GM21825 (cell line): ENCODE results near the gene TTC34.

Experiments used
- ATAC-seq: cut with Tn5 transposase; IDR thresholded peaks from one replicate; pipeline ENCODE4 v1.9.1; 2021; ENCODE audit warnings: mild to moderate bottlenecking, moderate library complexity; ENCODE audit not compliant: unreplicated experiment

The TTC34 gene

DNA sequence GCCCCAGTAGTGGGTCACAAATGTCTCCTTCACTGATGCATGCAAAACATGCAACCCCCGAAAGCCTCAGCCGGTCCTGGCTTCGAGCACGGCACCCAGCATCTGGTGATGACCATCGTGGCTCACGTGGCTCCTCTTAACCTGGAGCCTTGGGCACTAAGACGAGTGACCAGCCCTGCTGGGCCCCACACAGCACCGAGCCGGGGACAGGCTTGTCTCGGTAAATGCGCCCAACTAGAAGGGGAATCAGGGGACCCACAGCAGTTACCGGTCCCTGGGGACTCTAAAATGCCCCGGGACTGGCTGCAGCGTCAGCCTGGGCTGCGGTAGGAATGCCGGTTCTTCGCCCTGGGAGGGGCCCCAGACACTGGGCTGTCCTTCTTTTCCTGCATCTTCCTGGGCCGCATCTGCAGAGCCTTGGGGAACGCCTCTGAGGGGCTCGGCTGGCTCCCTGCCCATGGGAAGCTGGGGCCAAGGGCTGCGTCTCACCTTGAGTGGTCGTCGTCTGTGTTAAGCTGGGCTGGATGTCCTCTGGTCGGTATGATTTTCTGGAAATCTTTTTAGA lies 13.1 kb upstream of the TTC34 start:
- no peak for ATAC-seq

DNA sequence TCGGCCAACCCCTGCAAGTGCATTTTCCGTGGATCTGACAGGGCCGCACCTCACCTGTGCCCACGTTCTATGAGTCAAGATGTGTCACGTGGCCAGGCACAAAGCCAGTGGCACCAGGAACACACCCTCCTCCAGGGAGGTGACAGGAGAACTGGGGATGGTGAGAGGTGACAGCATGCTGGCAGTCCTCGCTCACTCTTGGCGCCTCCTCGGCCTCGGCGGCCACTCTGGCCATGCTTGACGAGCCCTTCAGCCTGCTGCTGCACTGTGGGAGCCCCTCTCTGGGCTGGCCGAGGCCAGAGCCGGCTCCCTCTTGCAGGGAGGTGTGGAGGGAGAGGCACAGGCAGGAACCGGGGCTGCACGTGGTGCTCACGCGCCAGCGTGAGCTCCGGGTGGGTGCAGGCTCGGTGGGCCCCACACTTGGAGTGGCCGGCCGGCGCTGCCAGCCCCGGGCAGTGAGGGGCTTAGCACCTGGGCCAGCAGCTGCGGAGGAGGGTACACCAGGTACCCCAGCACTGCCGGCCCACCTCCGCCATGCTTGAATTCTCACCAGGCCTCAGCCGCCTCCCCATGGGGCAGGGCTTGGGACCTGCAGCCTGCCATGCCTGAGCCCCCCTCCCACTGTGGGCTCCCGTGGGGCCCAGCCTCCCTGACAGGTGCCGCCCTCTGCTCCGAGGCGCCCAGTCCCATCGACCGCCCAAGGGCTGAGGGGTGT lies 11.6 kb upstream of the TTC34 start:
- ATAC-seq: no peak

DNA sequence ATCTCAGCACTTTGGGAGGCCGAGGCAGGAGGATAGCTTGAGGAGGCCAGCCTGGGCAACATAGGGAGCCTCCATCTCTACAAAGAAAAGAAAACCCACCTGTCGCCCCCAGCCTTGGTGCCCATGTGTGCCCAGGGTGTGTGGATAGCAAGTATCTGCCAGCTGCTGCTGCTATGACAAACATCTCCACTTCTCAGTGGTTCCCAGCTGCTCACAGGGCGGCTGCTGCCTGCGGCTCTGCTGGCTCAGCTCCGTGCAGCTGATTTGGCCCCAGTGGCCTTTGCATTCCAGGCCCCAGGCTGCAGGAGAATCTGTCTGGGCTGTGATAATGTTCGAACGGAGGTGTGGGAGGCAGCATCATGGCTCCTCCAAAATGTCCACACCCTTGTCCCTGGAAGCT lies 10.6 kb upstream of the TTC34 start:
- ATAC-seq: no peak

DNA sequence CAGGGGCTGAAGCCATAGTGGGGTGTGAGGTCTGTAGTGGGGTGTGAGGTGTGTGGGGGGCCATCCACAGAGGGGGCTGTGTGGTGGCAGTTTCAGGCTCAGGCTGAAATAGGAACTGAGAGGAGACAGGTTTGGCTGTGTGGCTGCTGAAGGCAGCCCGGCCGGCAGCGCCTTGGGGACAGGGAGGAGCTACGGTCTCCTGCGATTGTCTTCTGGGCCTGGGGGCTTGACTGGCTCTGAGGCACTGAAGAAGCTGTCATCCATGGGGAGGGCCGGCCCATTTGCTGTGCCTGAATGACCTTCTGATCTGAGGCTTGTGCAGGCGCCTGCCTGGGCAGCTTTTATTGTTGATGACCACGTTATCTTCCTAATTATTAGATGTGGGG lies 10.0 kb upstream of the TTC34 start:
- ATAC-seq: no peak

DNA sequence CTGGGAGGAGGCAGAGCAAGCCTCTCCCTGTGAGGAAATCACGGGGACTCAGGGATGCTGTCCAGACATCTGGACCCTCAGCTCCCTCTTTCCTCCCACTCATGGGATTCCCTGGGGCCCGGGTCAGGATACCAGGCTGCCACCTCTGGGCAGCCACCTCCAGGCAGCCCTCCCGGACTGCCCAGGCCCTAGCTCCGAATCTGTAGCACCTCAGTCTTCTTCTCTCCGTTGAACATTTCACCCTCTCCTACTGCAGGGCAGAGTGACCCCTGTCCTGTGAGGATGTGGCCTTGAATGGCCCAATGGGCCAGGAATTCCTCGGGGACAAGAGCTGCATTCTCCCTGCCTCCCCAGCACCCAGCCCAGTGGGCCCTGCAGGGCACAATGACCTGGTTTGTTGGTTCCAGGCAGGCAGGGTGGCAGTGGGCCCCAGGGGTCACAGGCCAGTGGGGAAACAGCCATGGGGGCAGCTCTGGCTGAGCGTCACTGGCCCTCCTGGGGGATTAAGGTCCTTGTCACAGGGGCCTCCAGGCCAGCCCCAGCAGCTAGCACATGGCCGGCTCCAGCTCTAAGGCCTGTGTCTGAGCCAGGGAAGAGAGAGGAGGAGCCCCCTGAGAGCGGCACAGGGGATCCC lies 9.5 kb upstream of the TTC34 start:
- ATAC-seq: no peak

DNA sequence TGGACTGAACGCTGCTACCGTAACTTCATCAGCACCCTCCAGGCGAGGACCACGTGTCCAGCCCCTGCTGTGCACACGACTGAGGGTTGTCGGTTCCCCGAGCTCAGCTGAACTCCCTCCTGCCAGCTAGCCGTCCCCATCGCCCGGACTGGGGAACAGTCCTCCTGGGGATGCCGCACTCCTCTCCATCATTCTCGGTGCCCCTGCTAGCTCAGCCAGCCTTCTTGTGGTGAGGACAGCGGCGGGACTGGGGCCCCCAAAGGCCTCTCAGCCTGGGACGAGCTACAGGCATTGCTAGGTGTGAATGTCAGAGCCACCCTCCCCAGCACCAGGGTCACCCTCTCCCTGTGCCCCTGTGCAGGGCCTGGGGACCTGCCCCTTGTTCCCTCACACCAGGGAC lies 8.8 kb upstream of the TTC34 start:
- ATAC-seq: no peak

DNA sequence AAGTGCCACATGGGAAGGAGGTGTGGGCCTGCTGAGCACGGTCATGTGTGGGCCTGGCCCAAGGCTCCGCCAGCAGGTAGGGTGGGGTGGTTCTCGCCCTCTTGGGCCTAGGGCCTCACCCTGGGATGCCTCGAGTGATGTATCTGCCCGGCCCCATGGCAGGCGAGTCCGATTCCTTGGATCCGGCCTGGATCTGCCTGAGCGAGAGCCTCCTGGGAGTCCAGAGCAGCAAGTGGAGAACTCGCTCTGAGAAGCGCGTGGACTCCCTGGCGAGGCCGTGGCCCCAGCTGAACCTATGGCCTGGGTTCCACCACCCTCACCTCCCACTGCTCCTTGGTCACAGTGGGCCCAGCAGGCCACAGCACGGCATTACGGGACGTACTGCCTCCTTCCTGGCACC lies 8.2 kb upstream of the TTC34 start:
- no peak for ATAC-seq

DNA sequence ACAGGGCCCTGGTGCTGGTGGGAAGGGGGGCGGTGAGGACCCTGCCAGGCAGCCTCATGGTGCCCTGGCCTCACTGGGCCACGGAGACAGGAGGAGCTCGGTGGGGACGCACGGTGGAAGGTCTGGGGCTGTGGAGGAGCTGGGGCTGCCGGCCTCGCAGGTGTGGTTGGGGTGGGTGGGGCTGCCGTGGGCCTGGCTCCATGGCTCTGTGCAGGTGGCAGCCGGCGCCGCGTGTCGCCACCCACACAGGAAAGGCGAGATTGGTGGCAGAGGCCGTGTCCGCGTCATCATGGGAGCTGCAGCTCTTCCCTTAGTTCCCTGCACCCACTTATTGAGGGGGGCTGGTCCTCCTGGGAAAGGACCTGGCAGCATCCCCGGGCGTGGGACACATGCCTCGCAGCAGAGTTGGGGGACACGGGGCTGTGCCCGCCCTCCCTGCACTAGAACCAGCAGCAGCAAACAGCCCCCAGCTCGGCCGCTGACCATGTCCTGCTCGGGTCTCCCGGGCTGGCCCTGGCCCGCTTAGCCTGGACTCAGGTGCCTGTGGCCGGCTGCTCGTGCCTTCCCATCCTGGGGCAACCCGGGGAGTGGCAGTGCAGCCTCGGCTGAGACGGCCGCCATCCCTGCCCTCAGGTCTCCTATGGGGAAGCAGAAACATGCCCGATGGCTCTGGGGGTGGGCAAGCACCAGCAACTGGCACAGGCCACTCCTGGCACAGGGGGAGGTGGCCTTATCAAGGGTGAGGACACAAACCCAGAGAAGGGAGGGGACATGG lies 7.5 kb upstream of the TTC34 start:
- ATAC-seq: no peak

DNA sequence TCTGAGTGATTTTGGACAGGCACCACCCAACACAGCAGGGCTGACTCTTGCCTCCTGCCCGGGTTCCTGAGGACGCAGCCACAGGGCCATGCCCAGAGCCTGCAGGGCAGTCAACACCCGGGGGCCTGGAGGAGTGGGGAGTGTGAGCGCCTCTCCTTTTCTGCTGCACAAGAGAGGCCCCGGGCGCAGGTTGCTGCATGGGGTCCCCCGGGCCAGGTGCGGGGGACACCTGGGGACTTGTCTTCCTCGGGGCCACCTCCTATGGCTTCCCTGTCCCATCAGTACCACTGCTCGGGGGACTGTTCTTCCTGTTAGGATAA lies 6.9 kb upstream of the TTC34 start:
- ATAC-seq: no peak

DNA sequence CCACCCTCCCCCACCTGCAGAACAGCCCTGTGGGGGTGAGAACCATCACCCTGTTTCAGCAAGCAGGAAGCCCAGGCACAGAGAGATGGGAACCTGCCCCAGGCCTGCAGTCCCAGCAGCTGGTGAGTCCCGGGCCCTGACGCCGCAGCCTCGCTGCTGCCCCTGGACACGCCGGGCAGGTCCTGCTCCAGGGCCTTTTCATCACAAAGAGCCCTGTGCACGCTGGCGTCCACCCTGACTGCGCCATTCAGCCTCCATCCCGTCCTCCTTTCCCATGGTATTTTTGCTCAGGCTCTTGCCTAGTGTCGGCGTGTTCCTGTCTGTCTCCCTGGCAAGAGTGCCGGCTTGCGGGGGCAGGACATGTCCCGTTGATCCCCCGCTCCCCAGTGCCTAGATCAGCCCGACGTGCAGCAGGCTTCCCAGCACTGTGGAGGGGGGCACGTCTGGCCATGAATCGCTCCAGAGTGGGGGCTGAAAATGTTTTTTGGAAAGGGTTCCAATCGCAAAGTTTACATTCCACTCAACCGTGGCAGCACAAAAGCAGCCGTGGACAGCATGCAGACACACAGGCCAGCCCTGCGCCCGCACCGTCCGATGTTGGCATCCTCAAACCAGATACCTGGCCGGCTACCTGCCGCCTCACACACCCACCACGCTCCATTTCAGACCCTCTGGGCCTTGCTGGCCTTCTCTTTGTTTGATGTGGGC lies 6.3 kb upstream of the TTC34 start:
- no peak for ATAC-seq

DNA sequence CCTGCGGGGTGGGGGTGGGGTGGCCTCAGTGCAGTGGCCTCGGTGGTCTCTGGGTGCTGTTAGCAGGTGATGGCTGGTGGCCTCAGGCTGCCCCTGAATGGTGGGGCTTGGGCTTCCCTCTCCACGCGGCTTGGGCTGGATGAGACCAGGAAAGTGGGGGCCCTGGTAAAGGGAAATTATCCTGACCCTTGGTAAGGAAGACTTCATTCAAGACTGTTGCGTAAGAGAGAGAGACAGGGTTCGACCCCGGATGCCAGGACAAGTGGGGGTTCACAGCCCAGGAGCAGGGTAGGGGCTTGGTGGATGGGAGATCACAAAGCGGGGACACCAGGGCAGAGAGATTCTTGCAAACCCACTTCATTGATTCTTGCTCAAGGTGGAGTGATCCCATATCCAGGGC lies 5.5 kb upstream of the TTC34 start:
- ATAC-seq: no peak

DNA sequence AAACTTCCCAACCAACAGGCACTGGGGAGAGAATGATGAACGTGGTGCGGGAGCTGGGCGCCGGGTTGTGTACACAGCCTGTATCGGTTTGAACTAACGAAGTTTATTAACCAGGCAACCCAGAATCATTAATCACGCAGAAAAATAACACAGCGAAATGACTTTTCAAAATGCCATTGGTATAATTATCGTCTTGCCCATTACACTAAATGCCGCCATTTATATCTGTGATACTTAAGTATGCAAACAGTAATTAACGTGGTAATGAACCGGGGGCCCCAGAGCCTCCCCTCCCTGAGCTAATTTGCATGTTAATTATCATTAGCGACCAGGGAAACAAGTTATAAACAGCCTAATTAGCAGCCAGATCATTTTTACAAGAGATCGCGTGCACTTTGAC lies 5.1 kb upstream of the TTC34 start:
- no peak for ATAC-seq

DNA sequence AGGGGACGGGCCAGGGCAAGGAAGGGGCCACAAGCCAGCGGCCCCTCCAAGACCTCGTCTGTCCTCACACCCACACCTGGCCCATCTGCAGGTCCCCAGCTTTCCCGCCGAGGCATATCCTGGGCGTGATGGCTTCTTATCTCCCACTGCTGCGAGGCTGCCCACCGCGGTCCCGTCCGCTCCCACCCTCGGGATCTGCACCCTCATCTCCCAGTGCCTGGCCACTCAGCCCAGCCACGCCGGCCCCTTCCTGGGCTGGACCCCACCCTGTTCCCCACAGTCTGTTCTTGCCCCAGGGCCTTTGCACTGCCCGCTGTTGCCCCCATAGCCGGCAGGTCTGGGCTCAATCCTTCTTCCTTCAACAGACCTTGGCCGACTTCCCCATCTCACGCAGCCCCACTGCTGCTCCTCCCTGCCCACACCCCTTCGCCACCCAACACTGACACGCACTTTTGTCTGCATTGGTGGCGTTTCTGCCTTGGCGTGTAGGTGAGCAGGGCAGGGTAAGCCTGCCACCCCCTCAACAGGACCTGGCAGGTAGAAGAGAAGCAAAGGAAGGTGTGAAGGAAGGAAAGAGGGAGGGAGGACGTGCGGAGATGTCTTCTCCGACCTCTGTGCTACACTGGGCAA lies 4.4 kb upstream of the TTC34 start:
- no peak for ATAC-seq

DNA sequence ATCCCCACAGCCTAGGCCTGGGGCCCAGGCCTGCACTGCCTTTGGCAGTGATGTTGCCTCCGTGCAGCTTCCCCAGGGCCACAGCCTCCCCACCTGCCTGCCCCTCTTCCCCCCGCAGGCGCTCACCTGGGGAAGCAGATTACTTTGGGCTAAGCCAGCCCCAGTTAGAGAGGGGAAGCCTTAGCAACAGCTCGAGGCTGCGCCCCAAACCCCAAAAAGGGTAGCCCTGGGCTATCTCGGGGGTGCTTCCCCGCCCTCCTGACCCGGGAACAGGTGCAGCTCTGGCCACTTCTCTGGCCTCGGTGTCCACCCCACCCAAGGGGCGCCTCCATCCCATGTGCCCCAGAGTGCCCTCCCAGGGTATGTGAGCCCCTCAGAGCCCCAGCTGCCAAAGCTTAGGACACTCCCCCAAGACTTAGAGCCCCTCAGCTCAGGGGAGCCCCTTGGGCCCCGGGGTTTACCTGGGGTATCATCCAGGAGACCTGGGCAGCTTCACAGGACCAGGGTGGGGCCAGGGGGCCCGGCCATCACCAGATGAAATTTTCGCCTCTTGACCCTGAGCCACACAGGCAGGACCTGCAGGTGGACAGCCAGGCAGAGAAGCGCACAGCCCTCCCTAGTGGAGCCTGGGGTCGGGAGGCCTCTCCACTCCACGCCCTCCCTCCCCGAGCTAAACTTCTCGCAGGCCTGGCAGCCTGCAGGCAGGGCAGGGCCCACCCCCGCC lies 3.3 kb upstream of the TTC34 start:
- ATAC-seq: no peak

DNA sequence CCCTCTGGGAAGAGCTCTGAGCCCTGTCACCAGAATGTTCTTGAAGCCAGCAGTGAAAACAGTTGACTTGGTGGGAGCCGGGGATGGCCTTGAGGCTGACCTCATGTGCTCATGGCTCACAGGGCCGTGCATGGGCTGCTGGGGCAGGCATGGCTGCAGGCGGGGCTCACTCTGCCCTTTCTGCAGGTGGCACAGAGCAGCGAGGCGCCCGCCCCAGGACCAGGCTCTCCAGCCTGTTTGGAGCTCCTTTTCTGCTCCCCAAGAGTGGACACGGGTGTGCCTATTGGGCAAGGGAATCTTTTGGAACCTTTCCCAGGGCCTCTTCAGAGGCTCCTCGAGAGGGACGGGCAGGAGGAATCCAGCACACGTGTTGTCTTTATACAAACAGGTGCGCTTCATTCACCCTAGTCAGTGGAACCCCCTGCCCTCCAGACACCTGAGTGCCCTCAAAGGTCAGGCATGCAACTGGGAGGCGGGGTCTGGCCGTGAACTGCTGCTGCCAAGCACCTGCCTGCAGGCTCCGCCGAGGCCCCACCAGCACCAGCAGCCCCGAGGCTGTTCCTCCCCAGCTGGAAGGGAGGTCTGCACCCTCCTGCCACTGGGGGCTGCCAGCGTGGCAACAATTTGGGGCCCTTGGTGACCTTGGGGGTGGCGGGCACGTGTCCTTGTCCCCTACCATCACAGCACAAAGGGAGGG lies 2.6 kb upstream of the TTC34 start:
- ATAC-seq: no peak

DNA sequence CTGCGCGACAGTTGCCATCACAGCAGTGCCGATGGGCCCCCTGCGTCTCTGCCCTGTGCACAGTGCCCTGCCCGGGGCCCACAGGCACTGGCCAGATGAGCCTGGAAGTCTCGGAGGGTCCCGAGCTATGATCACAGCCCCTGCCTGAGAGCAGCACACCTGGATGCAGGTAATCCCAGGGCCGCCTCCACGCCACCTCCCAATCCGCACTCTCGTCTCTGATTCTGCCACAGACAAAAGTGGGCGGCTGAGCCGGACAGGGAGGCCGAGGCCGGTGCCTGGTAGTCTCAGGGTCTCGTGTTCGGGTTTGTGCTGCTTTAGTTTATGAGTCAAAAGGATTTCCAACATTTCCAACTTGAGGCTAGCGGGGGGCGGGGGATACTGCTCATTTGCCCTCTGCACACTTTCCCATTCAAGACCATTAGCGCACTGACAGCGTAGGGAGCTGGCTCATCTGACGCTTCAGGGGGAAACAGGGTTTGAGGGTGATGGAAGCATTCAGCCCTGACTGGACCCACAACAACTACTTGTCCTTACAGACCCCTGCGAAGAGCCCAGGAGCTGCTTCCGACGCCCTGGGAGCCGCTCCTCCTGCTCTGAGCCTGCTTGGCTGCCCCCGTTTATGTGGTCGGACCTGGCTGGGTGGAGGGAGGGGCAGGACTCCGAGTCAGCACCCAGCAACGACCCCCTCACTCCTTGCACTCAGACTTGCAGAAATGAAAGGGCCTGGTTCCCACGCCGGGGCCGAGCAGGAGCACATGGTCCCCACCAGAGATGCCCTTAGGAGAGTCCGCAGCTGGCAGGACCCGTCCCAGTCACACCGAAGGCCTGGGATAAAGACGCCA lies 1.8 kb upstream of the TTC34 start:
- no peak for ATAC-seq

DNA sequence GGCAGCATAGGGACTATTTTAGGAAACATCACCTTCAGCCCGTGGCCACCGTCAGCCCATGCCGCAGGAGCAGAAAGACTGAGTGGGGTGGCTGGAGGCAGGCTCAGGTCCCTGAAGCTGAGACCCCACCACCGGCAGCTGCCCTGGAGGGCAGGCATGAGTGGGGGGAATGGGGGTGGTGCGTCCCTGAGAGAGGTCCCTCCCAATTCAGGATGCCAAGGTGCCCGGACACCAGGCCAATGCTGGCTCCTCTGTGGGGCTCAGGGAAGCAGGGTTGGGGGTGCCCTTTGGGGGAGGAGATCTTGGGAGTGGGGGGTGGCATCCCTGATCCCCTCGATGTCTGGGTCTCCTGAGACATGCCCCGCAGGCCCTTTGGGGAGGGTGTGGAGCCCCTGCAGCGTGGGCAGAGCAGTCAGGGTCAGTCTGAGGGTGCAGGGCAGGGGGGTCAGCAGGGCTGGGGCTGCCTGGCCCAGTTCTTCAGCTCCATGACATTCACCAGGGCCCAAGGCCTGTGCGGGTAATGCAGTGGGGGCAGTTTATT lies 998 bp upstream of the TTC34 start:
- no peak for ATAC-seq

DNA sequence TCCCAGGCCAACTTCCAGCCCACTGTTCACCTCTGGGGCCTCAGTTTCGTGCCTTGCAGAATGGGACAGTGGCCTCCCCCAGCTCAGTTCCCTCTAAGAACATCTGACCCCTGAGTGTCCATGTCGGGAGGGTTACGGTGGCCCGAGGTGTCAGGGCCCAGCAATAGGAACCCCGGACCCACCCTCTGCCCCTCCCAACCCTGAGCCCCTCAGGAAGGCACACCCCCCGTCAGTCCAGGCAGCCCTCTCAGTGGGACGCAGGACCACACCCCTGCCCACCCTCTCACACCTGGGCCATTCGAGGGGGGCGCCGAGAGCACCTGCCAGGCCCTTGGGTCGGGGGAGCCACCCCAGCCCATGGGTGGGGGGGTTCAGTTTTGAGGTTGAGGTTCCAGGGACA lies 447 bp downstream of the TTC34 start:
- no peak for ATAC-seq

DNA sequence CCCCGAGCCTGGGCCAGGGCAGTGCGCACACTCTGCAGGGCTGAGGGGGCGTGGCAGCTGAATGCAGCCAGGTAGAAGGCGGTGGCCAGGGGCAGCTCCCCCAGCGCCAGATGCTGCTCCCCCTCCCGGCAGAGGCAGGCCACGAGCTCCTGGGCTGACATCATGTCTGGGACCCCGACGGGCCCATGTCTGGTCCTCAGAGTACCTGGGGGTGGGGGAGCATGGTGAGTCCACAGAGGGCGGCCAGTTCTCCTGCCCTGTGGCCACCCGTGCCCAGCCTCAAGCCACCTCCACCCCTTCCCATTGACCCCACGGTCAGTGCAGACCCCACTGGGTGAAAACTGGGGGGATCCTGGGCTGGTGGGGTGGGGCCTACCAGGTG lies 838 bp downstream of the TTC34 start:
- ATAC-seq: no peak
